Measurements from ENCODE around the gene SLC5A6. TPM values are rescaled to one million over a fixed set of nuclear protein-coding genes. Genes with fewer than 3 reads are reported as not detected.
"Not testable (repeated sequence)": the region's sequence is repeated elsewhere in the genome, so short reads cannot be mapped to it uniquely, and the experiment has no call there.

Gene SLC5A6
- total RNA-seq, 1 experiment from 2014 or later: 122 TPM

DNA sequence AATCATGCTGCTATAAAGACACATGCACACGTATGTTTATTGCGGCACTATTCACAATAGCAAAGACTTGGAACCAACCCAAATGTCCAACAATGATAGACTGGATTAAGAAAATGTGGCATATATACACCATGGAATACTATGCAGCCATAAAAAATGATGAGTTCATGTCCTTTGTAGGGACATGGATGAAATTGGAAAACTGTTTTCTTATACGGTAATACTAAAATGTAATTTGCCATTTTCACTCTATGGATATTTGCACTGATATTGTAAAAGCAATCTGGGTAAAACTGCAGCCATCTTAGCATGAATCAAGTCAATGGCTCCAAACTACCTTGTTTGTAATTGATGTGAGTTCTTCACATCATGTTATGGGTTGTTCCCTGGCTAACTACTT lies 16.3 kb downstream of the SLC5A6 start:
- H4K20me1 ChIP-seq (ENCODE audit: control insufficient read depth, insufficient read depth, insufficient read length); H2BK15ac ChIP-seq (ENCODE audit: low read depth, low read length); H2BK120ac ChIP-seq (ENCODE audit: low read depth, low read length, poor library complexity, severe bottlenecking); H3K9ac ChIP-seq (ENCODE audit: extremely low read depth, insufficient read length, low read length); H2BK12ac ChIP-seq (ENCODE audit: insufficient read length, low read depth, low read length); H4K8ac ChIP-seq (replicated peaks; ENCODE audit: insufficient read length, low read depth, low read length); H3K9me3 Mint-ChIP-seq; DNase-seq; H3K4me1 ChIP-seq (ENCODE audit: insufficient read depth, low read length); H3K4ac ChIP-seq (ENCODE audit: low read depth, low read length); H2BK5ac ChIP-seq (ENCODE audit: insufficient read length, low read length); H4K5ac ChIP-seq (ENCODE audit: insufficient read length, low read depth, low read length); H3K14ac ChIP-seq (ENCODE audit: insufficient read depth, low read length); H3K56ac ChIP-seq (ENCODE audit: insufficient read length, low read depth, low read length); H3K18ac ChIP-seq (ENCODE audit: insufficient read length, low read depth, low read length); H3K4me3 Mint-ChIP-seq; H3K4me2 ChIP-seq (ENCODE audit: insufficient read depth, insufficient read length, low read length); H3K23me2 ChIP-seq (ENCODE audit: insufficient read length, low read depth, low read length, poor library complexity, severe bottlenecking); H2AK5ac ChIP-seq (ENCODE audit: insufficient read length, low read length); H3K27ac ChIP-seq (ENCODE audit: insufficient read length, low read depth, low read length); H3T11ph ChIP-seq (ENCODE audit: low read length); H3K27me3 ChIP-seq (ENCODE audit: insufficient read depth, low read length); H3K4me1 Mint-ChIP-seq; H3K79me1 ChIP-seq (ENCODE audit: insufficient read depth, low read depth, low read length, poor library complexity, severe bottlenecking); H3K23ac ChIP-seq (ENCODE audit: insufficient read length, low read depth, low read length); H4K91ac ChIP-seq (ENCODE audit: insufficient read length, low read depth, low read length); H2BK20ac ChIP-seq (ENCODE audit: low read depth, low read length, poor library complexity, severe bottlenecking); H3K79me2 ChIP-seq (ENCODE audit: insufficient read depth, low read length); H3K27me3 Mint-ChIP-seq (ENCODE audit: low read depth); H2AFZ ChIP-seq (ENCODE audit: low read length); H3K9me3 ChIP-seq (ENCODE audit: control insufficient read depth, low read depth, low read length): not testable (repeated sequence)
- no CpG with 5 or more reads among the region's 3 CpGs for WGBS (ENCODE audit: extremely low coverage, insufficient read length, low lambda C conversion rate)
- H3K36me3 Mint-ChIP-seq (ENCODE audit: insufficient read depth in 1 of 3, low read depth in 3 of 3): peaks cover 6 to 23% (median 17%) of the 10 kb centered on the region in 3 experiments
- 0 out of 7 replicates have a peak overlapping the region, but pooled peaks of 1 of the 3 experiments have one; percentile 35 for H3K27ac Mint-ChIP-seq
